ENCODE measurements around the gene RAD51B.

RAD51B gene

DNA sequence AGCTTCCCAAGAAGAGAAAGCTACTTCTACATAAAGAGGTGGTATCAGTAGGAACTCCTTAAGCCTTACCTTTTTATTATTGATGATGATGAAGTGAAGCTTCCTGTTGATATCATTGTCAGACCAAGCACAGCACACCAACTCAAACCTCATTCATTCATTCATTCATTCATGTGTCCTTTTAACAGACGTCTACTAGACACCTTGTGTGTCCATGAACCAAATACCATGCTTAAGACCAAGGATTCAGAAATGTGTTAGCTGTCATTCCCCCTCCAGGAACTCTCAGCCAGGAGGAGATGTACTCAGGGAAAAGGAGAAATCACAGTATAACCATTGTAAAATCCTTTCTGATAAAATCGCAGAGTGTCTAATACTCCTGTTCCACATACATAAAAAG, 778.5 kb downstream of the RAD51B start:
- DNase-seq, result no peak

- DNase-seq, result no peak
Observed at GRCh38 chr14:68598621-68599447, 779.3 kb downstream of the RAD51B start.

- no peak for DNase-seq
Observed at GRCh38 chr14:68599896-68600610, 780.5 kb downstream of the RAD51B start.

GRCh38 chr14:68602507-68602906, 782.9 kb downstream of the RAD51B start:
- no peak for DNase-seq

GRCh38 chr14:68603533-68604360, 784.2 kb downstream of the RAD51B start:
- DNase-seq, result no peak

GRCh38 chr14:68604361-68604730, 784.8 kb downstream of the RAD51B start:
- DNase-seq, result no peak

DNA sequence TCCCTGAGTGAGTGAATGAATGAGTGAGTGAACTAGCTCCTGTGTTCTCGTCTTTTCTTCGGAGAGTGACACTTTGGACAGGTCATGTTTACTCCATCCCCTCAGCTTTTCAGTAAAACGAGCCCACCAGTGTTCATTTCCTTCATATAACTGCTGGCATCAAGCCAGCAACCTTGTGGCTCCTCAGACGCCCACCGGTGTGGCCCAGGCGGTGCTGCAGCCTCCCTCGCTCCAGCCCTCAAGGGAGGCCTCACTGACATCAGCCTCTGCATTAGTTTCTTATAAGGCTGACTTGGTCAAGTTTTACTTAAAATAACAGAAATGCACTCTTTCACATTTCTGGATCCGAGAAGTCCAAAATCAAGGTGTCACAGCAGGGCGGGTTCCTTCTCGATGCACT, 785.2 kb downstream of the RAD51B start:
- no peak for DNase-seq

- no peak for DNase-seq
Observed at GRCh38 chr14:68606176-68606575, 786.6 kb downstream of the RAD51B start.

GRCh38 chr14:68606644-68607043, 787.1 kb downstream of the RAD51B start:
- no peak for DNase-seq

GRCh38 chr14:68607081-68607866, 787.7 kb downstream of the RAD51B start:
- DNase-seq, result no peak

- no peak for DNase-seq
Observed at GRCh38 chr14:68607867-68608573, 788.4 kb downstream of the RAD51B start.

DNA sequence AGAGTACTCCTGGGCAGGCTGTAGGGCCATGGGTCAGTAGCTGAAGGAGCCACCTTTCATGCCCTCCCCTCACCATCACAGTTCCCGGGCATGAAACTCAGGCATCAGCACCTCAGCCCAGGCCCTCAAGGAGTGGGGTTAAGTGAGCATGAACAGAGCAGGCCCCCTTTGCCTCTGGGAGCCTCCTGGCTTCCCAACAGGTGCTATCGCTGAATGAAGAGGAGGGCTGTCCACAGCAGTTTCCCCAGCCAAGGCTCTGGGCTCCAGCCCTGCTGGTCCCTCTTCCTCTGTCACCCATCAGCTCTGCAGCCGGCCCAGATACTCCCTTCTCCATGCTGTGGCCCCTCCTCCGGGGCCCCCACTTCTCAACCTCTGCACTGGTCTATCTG, 789.0 kb downstream of the RAD51B start:
- no peak for DNase-seq

DNA sequence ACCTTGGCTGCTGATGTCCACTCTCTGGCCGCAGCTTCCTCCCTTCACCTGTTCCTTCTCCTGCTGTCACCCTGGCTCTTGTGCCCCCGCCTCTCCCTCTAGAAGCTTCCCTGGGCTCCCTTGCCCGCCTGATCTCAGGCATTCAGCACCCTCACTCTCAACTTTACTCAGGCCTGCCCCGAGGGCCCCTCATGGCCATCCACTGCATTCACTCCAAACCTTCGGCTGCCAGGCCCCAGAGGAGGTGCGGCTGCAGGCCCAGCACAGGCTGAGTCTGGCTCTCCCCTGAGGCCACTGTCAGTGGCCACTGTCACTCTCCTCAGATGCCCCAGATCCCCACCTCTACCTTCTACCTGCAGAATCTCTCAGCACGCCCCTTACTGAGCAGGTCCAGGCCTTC, 789.4 kb downstream of the RAD51B start:
- no peak for DNase-seq

GRCh38 chr14:68610251-68610793, 790.7 kb downstream of the RAD51B start:
- no peak for DNase-seq

DNA sequence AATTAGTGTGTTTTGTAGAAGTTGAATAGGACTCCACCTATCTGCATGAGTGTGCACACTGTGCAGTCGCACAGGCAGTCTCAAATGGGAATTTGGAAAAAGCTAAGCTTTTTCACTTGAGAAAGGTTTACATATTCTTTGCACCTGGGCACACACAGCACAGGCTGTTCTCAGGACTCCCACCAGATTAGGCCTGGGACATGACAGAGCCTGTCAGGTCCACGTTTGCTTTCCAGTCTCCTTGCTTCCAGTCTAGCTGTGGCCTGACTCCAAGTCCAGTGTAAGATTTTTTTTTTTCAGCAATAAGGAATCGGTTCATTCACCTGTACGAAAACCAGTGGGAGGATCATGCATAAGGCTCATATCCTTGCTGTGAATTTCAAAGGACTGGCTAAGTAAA, 792.0 kb downstream of the RAD51B start:
- no peak for DNase-seq

- no peak for DNase-seq
Observed at GRCh38 chr14:68612049-68612448, 792.5 kb downstream of the RAD51B start.

DNA sequence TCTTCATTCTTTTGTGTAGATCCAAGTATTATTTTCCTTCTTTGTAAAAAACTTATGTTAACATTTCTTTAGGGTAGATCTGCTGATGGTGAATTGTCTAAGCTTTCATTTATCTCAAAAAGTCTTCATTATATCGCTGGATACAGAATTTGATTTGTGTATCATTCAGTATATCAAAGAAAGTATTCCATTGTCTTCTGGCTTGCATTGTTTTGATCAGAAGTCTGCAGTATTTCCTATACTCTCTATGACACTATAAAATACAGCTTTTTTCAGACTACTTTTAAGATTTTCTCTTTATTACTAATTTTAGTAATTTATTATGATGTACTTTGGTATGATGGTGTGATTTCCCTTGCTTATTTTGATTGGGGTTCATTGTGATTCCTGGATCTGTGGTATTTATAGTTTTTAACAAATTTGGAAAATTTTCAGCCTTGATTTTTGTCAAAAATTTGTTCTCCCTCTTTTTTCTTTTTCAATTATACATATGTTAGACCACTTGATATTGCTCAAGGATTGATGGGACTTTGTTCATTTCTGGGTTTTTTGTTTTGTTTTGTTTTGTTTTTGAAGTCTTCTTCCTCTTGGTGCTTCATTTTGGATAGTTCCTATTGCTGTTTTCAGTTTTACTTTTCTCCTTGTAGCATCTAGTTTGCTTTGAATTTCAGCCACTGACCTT, 796.8 kb downstream of the RAD51B start:
- no peak for DNase-seq

DNA sequence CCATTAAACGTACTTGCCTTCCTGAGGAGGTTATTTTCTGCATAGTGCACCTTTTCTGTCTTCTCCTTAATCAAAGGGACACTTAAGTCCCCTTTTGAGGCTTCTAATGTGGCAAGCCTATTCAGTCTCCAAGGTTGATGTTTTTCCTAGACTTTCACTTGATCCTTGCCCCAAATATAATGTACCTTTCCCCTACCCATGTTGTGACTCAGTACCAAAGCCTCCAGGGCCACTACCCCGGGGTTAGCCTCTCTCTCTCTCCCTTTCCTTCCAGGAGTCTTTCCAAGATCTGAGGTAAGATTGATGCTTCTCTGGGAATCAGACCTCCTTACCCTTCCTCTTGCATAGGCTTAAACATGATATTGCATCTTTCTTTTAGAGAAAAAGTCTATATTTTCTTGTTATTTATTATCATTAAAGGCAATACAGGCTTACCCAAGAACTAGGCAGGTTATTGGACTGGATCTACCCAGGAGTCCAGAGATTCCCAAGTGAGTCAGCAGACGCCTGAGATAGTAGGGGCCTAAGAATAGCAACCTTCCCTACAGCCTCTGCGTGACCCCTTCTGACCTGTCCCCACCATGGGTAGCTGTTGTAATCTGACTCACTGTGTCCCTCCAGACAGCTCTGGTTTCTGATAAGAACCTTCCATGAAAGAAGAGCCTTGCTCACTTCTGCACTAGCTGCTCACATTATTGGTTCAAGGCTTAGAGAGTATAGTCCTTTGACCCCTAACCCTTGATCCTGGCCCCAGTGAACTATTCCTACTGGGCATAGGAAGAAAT, 800.4 kb downstream of the RAD51B start:
- DNase-seq, result no peak

- DNase-seq, result no peak
Observed at GRCh38 chr14:68621400-68622365, 802.1 kb downstream of the RAD51B start.
